Skeletal muscle tissue (tissue), 4 donors: ENCODE measurements around the gene ETV2. TPM values are rescaled to one million over a fixed set of nuclear protein-coding genes. Genes with fewer than 3 reads are reported as not detected.

ENCODE experiments used
- H3K27ac ChIP-seq: one replicate; pipeline ENCODE4 v1.7.0; 2013; ENCODE audit warnings: mild to moderate bottlenecking, low read depth, low read length, inconsistent platforms
- H3K27me3 ChIP-seq, 3 donors: one replicate each; pipeline ENCODE4 v1.7.0; 2013; ENCODE audit warnings: low read length in 3 of 3; ENCODE audit not compliant: control insufficient read depth in 3 of 3, insufficient read depth in 3 of 3
- H3K36me3 ChIP-seq, 3 donors: one replicate each; pipeline ENCODE4 v1.7.0; 2013; ENCODE audit warnings: low read length in 3 of 3; ENCODE audit not compliant: control insufficient read depth in 3 of 3, insufficient read depth in 3 of 3
- H3K4me1 ChIP-seq, 3 donors: one replicate each; pipeline ENCODE4 v1.7.0; 2013; ENCODE audit warnings: low read length in 3 of 3, mild to moderate bottlenecking in 3 of 3; ENCODE audit not compliant: control insufficient read depth in 3 of 3, insufficient read depth in 3 of 3
- H3K4me3 ChIP-seq, 3 donors: one replicate each; pipeline ENCODE4 v1.7.0; 2013; ENCODE audit warnings: low read length in 3 of 3
- H3K9ac ChIP-seq, 3 donors: one replicate each; pipeline ENCODE4 v1.7.0; 2013; ENCODE audit warnings: low read length in 3 of 3, mild to moderate bottlenecking in 3 of 3, moderate library complexity in 2 of 3, low read depth in 1 of 3
- H3K9me3 ChIP-seq, 3 donors: one replicate each; pipeline ENCODE4 v1.7.0; 2013; ENCODE audit warnings: low read length in 3 of 3; ENCODE audit not compliant: control insufficient read depth in 3 of 3
- total RNA-seq: library from RNA; depleted of rRNA; stranded (reverse); fragments of >200 nt; gene quantifications from one replicate; pipeline ENCODE4 v1.2.3, GENCODE V29; 2014
- donor health status: Osteomylitis.

ETV2 gene
- total RNA-seq, 1 donor from 2014 or later, result 2.1 TPM

GRCh38 chr19:35609851-35610353, 31.6 kb upstream of the ETV2 start:
- Histone ChIP-seq H3K4me3 (no peak overlapping the region), H3K9me3 (peaks cover 0 to 2% (median 0%) of the 10 kb centered on the region in 3 donors), H3K27ac (no peak overlapping the region), H3K27me3 (peaks cover 0 to under 1% (median 0%) of the 10 kb centered on the region in 3 donors), H3K9ac (no peak overlapping the region), H3K36me3 (peaks cover 0 to 2% (median 0%) of the 10 kb centered on the region in 3 donors), H3K4me1 (peaks cover 11 to 16% (median 14%) of the 10 kb centered on the region in 3 donors)

- Histone ChIP-seq H3K27me3 (no peaks in the 10 kb centered on the region), H3K4me1 (peaks cover 11 to 16% (median 14%) of the 10 kb centered on the region in 3 donors), H3K9ac (peak overlapping the region; percentile 72 to 93 (median 87)), H3K9me3 (peaks cover 0 to 2% (median 0%) of the 10 kb centered on the region in 3 donors), H3K4me3 (peak overlapping the region; percentile 74 to 94 (median 88)), H3K36me3 (peaks cover 0 to 12% (median 4%) of the 10 kb centered on the region in 3 donors), H3K27ac (no peak overlapping the region)
Measured at GRCh38 chr19:35612224-35612558, 29.4 kb upstream of the ETV2 start.

GRCh38 chr19:35612559-35613321, 28.8 kb upstream of the ETV2 start, which contains the start of gene HAUS5:
TSS of gene HAUS5 (plus strand) at chr19:35612735. CDS start at chr19:35612795, 60 bp downstream.
- Histone ChIP-seq H3K9me3 (peaks cover 0 to 2% (median 0%) of the 10 kb centered on the region in 3 donors), H3K9ac (peak within 1 kb of the TSS; percentile 87 to 93 (median 88)), H3K36me3 (peaks cover 4 to 12% (median 8%) of the 10 kb centered on the region in 3 donors), H3K27ac (peak within 1 kb of the TSS; percentile 14), H3K4me3 (peak within 1 kb of the TSS; percentile 74 to 94 (median 88)), H3K27me3 (no peaks in the 10 kb centered on the region), H3K4me1 (peaks cover 11 to 16% (median 14%) of the 10 kb centered on the region in 3 donors)

- H3K9me3 ChIP-seq, result no peaks in the 10 kb centered on the region
- H3K9ac ChIP-seq, result peak overlapping the region in 1 of 3 donors; percentile 16
- H3K36me3 ChIP-seq, result peaks cover 6 to 12% (median 9%) of the 10 kb centered on the region in 3 donors
- H3K4me3 ChIP-seq, result no peak overlapping the region
- peaks cover 11 to 16% (median 14%) of the 10 kb centered on the region in 3 donors for H3K4me1 ChIP-seq
- H3K27ac ChIP-seq, result no peak overlapping the region
- H3K27me3 ChIP-seq, result no peaks in the 10 kb centered on the region
Measured at GRCh38 chr19:35613574-35613973, 28.0 kb upstream of the ETV2 start.

GRCh38 chr19:35615036-35615435, 26.5 kb upstream of the ETV2 start:
- Histone ChIP-seq H3K36me3 (peaks cover 6 to 16% (median 9%) of the 10 kb centered on the region in 3 donors), H3K4me3 (no peak overlapping the region), H3K27me3 (no peaks in the 10 kb centered on the region), H3K27ac (no peak overlapping the region), H3K4me1 (peaks cover 11 to 16% (median 14%) of the 10 kb centered on the region in 3 donors), H3K9ac (no peak overlapping the region), H3K9me3 (no peaks in the 10 kb centered on the region)

GRCh38 chr19:35618857-35619256, 22.7 kb upstream of the ETV2 start:
- Histone ChIP-seq H3K36me3 (peaks cover 13 to 23% (median 14%) of the 10 kb centered on the region in 3 donors), H3K27ac (no peak overlapping the region), H3K9ac (no peak overlapping the region), H3K27me3 (no peaks in the 10 kb centered on the region), H3K4me1 (no peaks in the 10 kb centered on the region), H3K9me3 (no peaks in the 10 kb centered on the region), H3K4me3 (no peak overlapping the region)

GRCh38 chr19:35619290-35619923, 22.1 kb upstream of the ETV2 start:
- H3K9ac ChIP-seq, result no peak overlapping the region
- H3K36me3 ChIP-seq, result peaks cover 13 to 23% (median 14%) of the 10 kb centered on the region in 3 donors

GRCh38 chr19:35620001-35620400, 21.5 kb upstream of the ETV2 start:
- Histone ChIP-seq H3K4me3 (no peak overlapping the region), H3K27ac (no peak overlapping the region), H3K9ac (no peak overlapping the region), H3K4me1 (no peaks in the 10 kb centered on the region), H3K36me3 (peaks cover 13 to 20% (median 14%) of the 10 kb centered on the region in 3 donors), H3K27me3 (no peaks in the 10 kb centered on the region), H3K9me3 (no peaks in the 10 kb centered on the region)

More at GRCh38 chr19:35619290-35619923, 22.1 kb upstream of the ETV2 start:
- Histone ChIP-seq H3K9me3 (no peaks in the 10 kb centered on the region), H3K27ac (no peak overlapping the region), H3K4me3 (no peak overlapping the region), H3K27me3 (no peaks in the 10 kb centered on the region), H3K4me1 (no peaks in the 10 kb centered on the region)

GRCh38 chr19:35621708-35622107, 19.8 kb upstream of the ETV2 start:
- H3K9me3 ChIP-seq, result no peaks in the 10 kb centered on the region

More at GRCh38 chr19:35621708-35622107, 19.8 kb upstream of the ETV2 start:
- H3K4me1 ChIP-seq, result no peaks in the 10 kb centered on the region
- H3K4me3 ChIP-seq, result no peak overlapping the region
- H3K9ac ChIP-seq, result no peak overlapping the region
- H3K27ac ChIP-seq, result no peak overlapping the region
- no peaks in the 10 kb centered on the region for H3K27me3 ChIP-seq
- peaks cover 11 to 14% (median 13%) of the 10 kb centered on the region in 3 donors for H3K36me3 ChIP-seq
